Measurements from ENCODE around the gene FAM98B. TPM values are rescaled to one million over a fixed set of nuclear protein-coding genes. Genes with fewer than 3 reads are reported as not detected.

The FAM98B gene
- total and polyA plus RNA-seq, 2 of the 13 experiments (the other 11 are each of a cell fraction or from before 2014, with no cell fraction given), result 3.7 to 4.7 TPM

DNA sequence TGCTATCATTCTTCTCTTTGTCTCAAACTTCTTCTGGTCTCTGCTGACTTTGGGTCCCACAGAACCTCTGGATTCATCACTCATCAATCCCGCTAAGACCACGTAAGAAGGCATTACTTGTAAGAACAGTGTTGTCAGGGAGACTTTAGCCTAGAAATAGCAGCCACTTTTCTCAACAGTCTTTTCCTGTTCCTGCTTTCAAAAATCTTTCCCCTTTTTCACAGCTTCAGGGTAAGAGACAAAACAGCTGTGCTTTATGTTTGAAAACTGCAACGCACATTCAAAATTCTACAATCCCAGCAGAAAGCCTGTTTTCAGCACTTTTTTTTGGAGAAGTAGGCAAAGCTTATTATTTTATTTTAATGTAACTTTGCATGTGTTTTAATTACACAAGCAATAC lies 42.0 kb upstream of the FAM98B start (continued):
- TF ChIP-seq, protein P1, sequence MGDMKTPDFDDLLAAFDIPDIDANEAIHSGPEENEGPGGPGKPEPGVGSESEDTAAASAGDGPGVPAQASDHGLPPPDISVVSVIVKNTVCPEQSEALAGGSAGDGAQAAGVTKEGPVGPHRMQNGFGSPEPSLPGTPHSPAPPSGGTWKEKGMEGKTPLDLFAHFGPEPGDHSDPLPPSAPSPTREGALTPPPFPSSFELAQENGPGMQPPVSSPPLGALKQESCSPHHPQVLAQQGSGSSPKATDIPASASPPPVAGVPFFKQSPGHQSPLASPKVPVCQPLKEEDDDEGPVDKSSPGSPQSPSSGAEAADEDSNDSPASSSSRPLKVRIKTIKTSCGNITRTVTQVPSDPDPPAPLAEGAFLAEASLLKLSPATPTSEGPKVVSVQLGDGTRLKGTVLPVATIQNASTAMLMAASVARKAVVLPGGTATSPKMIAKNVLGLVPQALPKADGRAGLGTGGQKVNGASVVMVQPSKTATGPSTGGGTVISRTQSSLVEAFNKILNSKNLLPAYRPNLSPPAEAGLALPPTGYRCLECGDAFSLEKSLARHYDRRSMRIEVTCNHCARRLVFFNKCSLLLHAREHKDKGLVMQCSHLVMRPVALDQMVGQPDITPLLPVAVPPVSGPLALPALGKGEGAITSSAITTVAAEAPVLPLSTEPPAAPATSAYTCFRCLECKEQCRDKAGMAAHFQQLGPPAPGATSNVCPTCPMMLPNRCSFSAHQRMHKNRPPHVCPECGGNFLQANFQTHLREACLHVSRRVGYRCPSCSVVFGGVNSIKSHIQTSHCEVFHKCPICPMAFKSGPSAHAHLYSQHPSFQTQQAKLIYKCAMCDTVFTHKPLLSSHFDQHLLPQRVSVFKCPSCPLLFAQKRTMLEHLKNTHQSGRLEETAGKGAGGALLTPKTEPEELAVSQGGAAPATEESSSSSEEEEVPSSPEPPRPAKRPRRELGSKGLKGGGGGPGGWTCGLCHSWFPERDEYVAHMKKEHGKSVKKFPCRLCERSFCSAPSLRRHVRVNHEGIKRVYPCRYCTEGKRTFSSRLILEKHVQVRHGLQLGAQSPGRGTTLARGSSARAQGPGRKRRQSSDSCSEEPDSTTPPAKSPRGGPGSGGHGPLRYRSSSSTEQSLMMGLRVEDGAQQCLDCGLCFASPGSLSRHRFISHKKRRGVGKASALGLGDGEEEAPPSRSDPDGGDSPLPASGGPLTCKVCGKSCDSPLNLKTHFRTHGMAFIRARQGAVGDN (CRISPR knock-in tag; IDR thresholded peaks at IDR 0.05), result no peak
- TF ChIP-seq ATF7-NPFF (CRISPR knock-in tag; IDR thresholded peaks at IDR 0.05; ENCODE audit: low read depth), result no peak
- TF ChIP-seq ISL2 (CRISPR knock-in tag; IDR thresholded peaks at IDR 0.05), result no peak
- TF ChIP-seq ZNF598 (CRISPR knock-in tag; IDR thresholded peaks at IDR 0.05; ENCODE audit: borderline replicate concordance), result no peak

DNA sequence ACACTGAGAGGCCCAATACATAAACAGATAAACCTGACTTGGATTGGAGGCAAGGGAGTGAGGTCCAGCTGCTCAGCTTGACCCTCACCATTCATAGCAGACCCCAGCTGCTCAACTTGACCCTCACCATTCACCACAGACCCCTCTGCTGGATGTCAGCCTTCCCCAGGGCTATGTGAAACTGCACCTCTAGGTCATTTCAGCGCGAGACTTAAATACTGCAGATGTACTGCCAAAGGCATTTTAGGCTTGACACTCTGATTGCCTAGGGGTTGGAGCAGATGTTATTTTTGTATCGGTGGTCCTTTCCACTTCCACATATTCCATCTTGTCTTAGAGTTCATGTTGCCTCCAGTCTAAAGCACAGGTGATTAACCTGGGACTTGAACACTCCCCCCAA lies 41.5 kb upstream of the FAM98B start:
- FAIRE-seq (no peak), DNase-seq (ENCODE audit: low spot score) (no peak), ATAC-seq (no peak)
- no peaks in the 10 kb centered on the region for H3K4me1 ChIP-seq (ENCODE audit: insufficient read depth, low read length)
- no peak for TF ChIP-seq SRSF4 (IDR thresholded peaks at IDR 0.05; ENCODE audit: low read depth, low read length, poor library complexity, severe bottlenecking)
- TF ChIP-seq SRSF9 (IDR thresholded peaks at IDR 0.05; ENCODE audit: borderline replicate concordance, insufficient read depth, low read depth, low read length, poor library complexity, severe bottlenecking), result no peak
- TF ChIP-seq FOXO1 (CRISPR knock-in tag; IDR thresholded peaks at IDR 0.05), result no peak
- TF ChIP-seq, protein P2, sequence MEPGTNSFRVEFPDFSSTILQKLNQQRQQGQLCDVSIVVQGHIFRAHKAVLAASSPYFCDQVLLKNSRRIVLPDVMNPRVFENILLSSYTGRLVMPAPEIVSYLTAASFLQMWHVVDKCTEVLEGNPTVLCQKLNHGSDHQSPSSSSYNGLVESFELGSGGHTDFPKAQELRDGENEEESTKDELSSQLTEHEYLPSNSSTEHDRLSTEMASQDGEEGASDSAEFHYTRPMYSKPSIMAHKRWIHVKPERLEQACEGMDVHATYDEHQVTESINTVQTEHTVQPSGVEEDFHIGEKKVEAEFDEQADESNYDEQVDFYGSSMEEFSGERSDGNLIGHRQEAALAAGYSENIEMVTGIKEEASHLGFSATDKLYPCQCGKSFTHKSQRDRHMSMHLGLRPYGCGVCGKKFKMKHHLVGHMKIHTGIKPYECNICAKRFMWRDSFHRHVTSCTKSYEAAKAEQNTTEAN (CRISPR knock-in tag; conservative IDR thresholded peaks at IDR 0.05), result no peak
- TF ChIP-seq KDM4B (CRISPR knock-in tag; IDR thresholded peaks at IDR 0.05), result no peak
- no peak for TF ChIP-seq SMYD3 (CRISPR knock-in tag; IDR thresholded peaks at IDR 0.05)
- TF ChIP-seq, protein P3, sequence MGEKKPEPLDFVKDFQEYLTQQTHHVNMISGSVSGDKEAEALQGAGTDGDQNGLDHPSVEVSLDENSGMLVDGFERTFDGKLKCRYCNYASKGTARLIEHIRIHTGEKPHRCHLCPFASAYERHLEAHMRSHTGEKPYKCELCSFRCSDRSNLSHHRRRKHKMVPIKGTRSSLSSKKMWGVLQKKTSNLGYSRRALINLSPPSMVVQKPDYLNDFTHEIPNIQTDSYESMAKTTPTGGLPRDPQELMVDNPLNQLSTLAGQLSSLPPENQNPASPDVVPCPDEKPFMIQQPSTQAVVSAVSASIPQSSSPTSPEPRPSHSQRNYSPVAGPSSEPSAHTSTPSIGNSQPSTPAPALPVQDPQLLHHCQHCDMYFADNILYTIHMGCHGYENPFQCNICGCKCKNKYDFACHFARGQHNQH (CRISPR knock-in tag; IDR thresholded peaks at IDR 0.05), result no peak
- no peaks in the 10 kb centered on the region for H3K79me2 ChIP-seq (ENCODE audit: insufficient read depth, low read length)
- no peak overlapping the region for H2AFZ ChIP-seq (ENCODE audit: low read length)
- BruUV-seq (replicated peaks), result no TSS peak
- H3K9ac ChIP-seq (ENCODE audit: insufficient read depth, low read depth, low read length), result no peak overlapping the region
- H3K36me3 ChIP-seq (replicated peaks in 1 of 2; ENCODE audit: control insufficient read depth in 1 of 2, insufficient read depth in 2 of 2, low read length in 2 of 2), result no peaks in the 10 kb centered on the region
- no peak overlapping the region for H3K27ac ChIP-seq (ENCODE audit: extremely low read length, insufficient read depth, low read length)
- H3K27me3 ChIP-seq (ENCODE audit: control insufficient read depth in 1 of 2, insufficient read depth in 2 of 2, low read length in 2 of 2), result no peaks in the 10 kb centered on the region
- H4K20me1 ChIP-seq (ENCODE audit: insufficient read depth, low read length), result no peaks in the 10 kb centered on the region
- H3K4me2 ChIP-seq (ENCODE audit: low read depth, low read length), result no peak overlapping the region
- ChIA-PET POLR2A (no interaction called here), CTCF (ENCODE audit: low intra/inter-chr PET ratio, low total read pairs) (no interaction called here)
- 4% methylated on average over 3 of the region's 3 CpGs for WGBS (ENCODE audit: low lambda C conversion rate)
- no peaks in the 10 kb centered on the region for H3K9me3 ChIP-seq (ENCODE audit: low read length)
- in situ Hi-C loops (cut with HindIII; ENCODE audit: extremely low pct_ligation_motif_present, low pct_unique_long_range_greater_than_20kb), result no loop called here
- no peak overlapping the region for H3K4me3 ChIP-seq (replicated peaks in 1 of 3; ENCODE audit: insufficient read depth in 1 of 3, low read depth in 2 of 3, low read length in 3 of 3)
- intact Hi-C loops (cut with micrococcal nuclease; ENCODE audit: unreplicated experiment), result no loop called here
